Stimulated activated CD4-positive, alpha-beta T cell treated with anti-CD3 and anti-CD28 coated beads, TNF-alpha, amount 100 ng/mL, for 4 hours (primary cell): Measurements from ENCODE around the gene LMTK3.

Experiments used
- DNase-seq, 3 experiments: peaks; one replicate each; pipeline ENCODE4 v3.0.0-alpha.2; 2020; ENCODE audit warnings: low read depth in 3 of 3

The LMTK3 gene

GRCh38 chr19:48446579-48446978 is 65.1 kb downstream of the LMTK3 start:
- DNase-seq = no peak

DNA sequence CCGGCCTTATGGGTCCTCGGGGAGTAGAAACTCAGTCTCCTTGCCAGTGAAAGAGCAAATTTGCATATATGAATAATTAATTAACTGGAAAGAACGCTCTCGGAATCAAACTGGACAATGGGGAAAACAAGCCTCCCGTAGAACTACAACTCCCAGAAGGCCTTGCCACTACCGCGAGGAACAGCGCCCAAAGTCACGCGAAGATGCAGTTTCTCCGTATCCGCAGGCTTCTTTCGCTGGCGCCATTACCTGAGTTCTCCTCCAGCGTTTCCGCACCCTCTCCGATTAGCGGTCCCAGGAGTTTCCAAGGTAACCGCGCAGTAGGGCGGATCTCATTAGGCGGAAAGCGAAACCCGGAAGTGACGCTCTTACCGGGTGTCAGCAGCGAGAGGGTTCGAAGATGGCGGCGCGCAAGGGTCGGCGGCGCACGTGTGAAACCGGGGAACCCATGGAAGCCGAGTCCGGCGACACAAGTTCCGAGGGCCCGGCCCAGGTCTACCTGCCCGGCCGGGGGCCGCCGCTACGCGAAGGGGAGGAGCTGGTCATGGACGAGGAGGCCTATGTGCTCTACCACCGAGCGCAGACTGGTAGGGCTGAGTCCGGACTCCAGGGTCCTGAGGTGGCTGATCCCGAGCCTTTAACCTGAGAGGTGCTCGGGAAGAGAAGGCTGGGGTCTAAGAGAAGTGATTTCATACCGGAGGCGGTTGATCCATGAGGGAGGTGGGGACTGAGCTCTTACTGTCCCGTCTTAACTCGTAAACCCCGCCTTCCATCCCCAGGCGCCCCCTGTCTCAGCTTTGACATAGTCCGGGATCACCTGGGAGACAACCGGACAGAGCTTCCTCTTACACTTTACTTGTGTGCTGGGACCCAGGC is 65.8 kb downstream of the LMTK3 start, which contains the start of gene GRWD1:
Gene GRWD1, plus strand, starts transcription at position 378 of the 876 bp plus-strand sequence. Its CDS starts 23 bp downstream, at position 401.
- DNase-seq = peak; percentile 76 to 89 (median 87)

GRCh38 chr19:48445256-48445605 is 66.4 kb downstream of the LMTK3 start:
- DNase-seq = no peak

GRCh38 chr19:48444936-48445200 is 66.8 kb downstream of the LMTK3 start:
- DNase-seq = no peak

DNA sequence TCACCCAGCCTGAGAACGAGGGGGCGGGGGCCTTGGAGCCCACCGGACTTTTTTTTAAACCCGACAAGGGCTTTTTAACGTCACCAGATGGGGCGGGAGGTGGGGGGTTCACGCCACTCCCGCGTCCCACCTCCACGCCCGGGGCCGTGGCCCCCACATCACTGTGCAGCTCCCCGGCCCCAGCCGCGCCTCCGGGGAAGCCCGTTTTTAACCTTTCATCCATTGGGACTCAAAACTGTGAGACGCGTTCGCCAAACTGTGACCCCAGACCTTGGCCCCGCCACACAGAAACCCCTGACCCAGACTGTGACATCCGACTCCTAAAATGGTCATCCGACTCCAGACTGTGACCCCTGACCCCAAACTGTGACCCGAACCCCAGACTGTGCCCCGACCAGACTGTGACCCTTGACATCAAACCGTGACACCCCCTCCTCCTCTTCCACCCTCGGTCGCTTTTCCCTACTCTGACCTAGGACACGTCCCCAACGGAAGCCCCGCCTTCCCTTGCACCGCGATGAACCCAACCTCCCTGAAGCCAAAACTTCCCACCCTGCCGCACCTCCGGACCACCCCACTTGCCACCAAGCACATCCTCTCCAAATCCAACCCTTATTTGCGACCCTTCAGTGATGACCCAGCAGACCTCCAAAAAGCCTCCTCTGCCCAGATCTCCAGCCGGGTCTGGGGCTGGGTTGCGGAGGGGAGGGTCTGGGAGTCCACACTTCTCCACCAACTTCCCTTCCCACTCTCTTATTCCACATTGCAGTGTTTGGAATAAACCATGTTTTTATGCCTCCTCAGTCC is 67.3 kb downstream of the LMTK3 start:
- DNase-seq = no peak

DNA sequence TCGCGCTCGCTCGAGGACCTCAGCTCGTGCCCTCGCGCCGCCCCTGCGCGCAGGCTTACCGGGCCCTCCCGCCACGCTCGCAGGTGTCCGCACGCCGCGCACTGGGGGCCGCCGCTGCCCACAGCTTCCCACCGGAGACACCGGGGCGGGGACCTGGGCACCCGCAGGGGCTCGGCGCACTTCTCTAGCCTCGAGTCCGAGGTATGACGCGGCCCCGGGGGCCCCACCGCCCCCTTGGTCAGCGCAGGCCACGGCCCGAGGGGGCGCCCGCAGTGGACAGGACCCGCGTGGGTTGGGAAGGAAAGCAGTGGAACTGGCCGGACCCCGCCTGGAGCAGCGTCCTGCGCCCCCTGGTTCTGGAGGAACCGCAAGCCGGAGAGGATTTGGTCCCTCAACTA is 67.9 kb downstream of the LMTK3 start:
- no peak for DNase-seq

GRCh38 chr19:48443256-48443655 is 68.4 kb downstream of the LMTK3 start:
- no peak for DNase-seq

- DNase-seq = no peak
Measured at GRCh38 chr19:48442116-48443035, 69.3 kb downstream of the LMTK3 start.

- no peak for DNase-seq
Measured at GRCh38 chr19:48441360-48442050, 70.1 kb downstream of the LMTK3 start.

DNA sequence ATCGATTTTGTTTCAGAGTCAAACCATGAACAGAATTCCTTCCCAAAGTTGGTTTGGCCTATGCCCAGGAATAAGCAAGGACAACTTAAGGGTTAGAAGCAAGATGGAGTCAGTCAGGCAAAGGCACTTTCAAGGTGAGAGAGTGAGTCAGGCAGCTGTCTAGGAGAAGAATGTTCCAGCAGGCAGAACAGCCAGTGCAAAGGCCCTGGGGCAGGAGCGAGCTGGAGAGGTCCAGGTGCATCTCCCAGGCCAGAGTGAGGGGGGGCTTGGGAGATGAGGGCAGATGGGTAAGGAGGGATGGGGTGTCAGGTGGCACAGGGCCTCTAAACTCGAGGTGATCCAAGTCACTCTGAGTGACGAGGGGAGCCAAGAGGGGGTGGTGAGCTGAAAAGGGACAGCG is 75.0 kb downstream of the LMTK3 start:
- DNase-seq = no peak
